Lower leg skin (tissue), 4 donors: Measurements from ENCODE around the gene NVL. TPM values are rescaled to one million over a fixed set of nuclear protein-coding genes. Genes with fewer than 3 reads are reported as not detected.

Source experiments
- DNase-seq, 2 donors: peaks; one replicate each; pipeline ENCODE4 v3.0.0-alpha.2; 2019; ENCODE audit warnings: low spot score in 2 of 2
- H3K4me3 ChIP-seq: fragments of 200-600 bp; sonication (generic); 2 replicates; pipeline ENCODE4 v1.5.1; 2017; ENCODE audit warnings: mild to moderate bottlenecking, low read depth; ENCODE audit not compliant: poor library complexity, severe bottlenecking
- POLR2A ChIP-seq, 2 donors: fragments of 450-650 bp; IDR thresholded peaks; one replicate each; pipeline ENCODE4 v1.6.1; 2016 to 2017; ENCODE audit warnings: antibody characterized with exemption in 2 of 2, mild to moderate bottlenecking in 1 of 2, moderate library complexity in 1 of 2
- WGBS, 2 donors: methylation state at CpG; one replicate each; pipeline ENCODE4 v1.1.5; 2018; 5-methylcytosine and 5-hydroxymethylcytosine counted together
- intact Hi-C: fragments of 100-400 bp; cut with DNase I; formaldehyde crosslinking; loops from one replicate; pipeline ENCODE4 v1.15.0; 2023; ENCODE audit warnings: low total_unique reads
- total RNA-seq, 4 donors: library from RNA; depleted of rRNA; stranded (reverse); fragments of >200 nt; gene quantifications; one replicate each; pipeline ENCODE4 v1.1.0, GENCODE V29; 2016
- TF ChIP-seq, protein P1 (sequence below), 3 donors: fragments of 450-650 bp; IDR thresholded peaks; one replicate each; pipeline ENCODE4 v1.5.1; 2016; ENCODE audit warnings: antibody characterized with exemption in 3 of 3, mild to moderate bottlenecking in 3 of 3, moderate library complexity in 2 of 3

NVL gene
- total RNA-seq, 4 donors from 2014 or later = 24.4 to 43.1 (median 32.1) TPM

DNA sequence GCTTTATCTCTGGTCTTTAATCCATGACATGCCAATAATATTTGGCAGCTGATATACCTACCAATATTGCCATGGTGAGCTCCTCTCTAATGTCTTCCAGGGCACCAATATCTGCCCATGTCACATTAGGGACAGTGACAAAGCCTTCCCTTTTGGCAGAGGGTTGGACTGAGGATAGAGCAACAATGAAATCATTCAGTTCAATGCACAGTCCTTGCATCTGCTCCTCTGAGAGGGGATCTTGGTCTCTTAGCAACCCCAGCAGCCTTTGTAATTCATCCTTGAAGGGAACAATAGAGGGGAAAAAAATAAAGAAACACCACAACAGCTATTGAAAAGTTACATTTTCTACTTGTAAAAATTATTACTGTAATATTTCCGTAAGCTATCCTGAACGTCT, 42.3 kb downstream of the NVL start:
- H3K4me3 ChIP-seq = no peak overlapping the region
- intact Hi-C loops = no loop called here
- WGBS, 2 donors = 78 to 92% methylated on average over 2 of the region's 2 CpGs
- no peak for DNase-seq
- TF ChIP-seq, protein P1, sequence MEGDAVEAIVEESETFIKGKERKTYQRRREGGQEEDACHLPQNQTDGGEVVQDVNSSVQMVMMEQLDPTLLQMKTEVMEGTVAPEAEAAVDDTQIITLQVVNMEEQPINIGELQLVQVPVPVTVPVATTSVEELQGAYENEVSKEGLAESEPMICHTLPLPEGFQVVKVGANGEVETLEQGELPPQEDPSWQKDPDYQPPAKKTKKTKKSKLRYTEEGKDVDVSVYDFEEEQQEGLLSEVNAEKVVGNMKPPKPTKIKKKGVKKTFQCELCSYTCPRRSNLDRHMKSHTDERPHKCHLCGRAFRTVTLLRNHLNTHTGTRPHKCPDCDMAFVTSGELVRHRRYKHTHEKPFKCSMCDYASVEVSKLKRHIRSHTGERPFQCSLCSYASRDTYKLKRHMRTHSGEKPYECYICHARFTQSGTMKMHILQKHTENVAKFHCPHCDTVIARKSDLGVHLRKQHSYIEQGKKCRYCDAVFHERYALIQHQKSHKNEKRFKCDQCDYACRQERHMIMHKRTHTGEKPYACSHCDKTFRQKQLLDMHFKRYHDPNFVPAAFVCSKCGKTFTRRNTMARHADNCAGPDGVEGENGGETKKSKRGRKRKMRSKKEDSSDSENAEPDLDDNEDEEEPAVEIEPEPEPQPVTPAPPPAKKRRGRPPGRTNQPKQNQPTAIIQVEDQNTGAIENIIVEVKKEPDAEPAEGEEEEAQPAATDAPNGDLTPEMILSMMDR (IDR thresholded peaks at IDR 0.05) = no peak
- TF ChIP-seq POLR2A (IDR thresholded peaks at IDR 0.05) = no peak

DNA sequence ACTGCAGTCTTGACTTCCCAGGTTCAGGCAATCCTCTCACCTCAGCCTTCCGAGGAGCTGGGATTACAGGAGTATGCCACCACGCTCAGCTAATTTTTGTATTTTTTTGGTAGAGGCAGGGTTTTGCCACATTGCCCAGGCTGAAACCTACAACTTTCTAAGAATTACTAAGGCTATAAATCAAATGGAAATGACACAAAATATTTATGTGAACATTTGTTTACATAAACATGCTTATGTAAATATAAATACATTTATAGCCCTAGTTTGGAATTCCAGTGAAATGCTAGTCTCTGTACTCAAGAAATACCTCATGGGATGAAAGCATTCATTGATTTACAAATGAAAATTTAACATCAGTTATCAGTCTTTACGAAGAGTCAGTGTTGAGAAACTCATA, 47.8 kb downstream of the NVL start:
- TF ChIP-seq POLR2A (IDR thresholded peaks at IDR 0.05) = no peak
- TF ChIP-seq, protein P1 (IDR thresholded peaks at IDR 0.05) = no peak
- H3K4me3 ChIP-seq = no peak overlapping the region
- DNase-seq = no peak
- 99% methylated on average over 3 of the region's 3 CpGs for WGBS, 2 donors
- intact Hi-C loops = no loop called here

GRCh38 chr1:224276771-224277487, 53.0 kb downstream of the NVL start:
- 89% methylated on average over 3 of the region's 3 CpGs for WGBS, 2 donors
- TF ChIP-seq, protein P1 (IDR thresholded peaks at IDR 0.05) = no peak
- no peak for TF ChIP-seq POLR2A (IDR thresholded peaks at IDR 0.05)
- no peak for DNase-seq
- no peak overlapping the region for H3K4me3 ChIP-seq
- intact Hi-C loops = no loop called here

GRCh38 chr1:224274970-224275626, 54.9 kb downstream of the NVL start:
- no peak overlapping the region for H3K4me3 ChIP-seq
- WGBS, 2 donors = 94 to 96% methylated on average over 6 of the region's 6 CpGs
- intact Hi-C loops = no loop called here
- TF ChIP-seq, protein P1 (IDR thresholded peaks at IDR 0.05) = no peak
- no peak for TF ChIP-seq POLR2A (IDR thresholded peaks at IDR 0.05)
- no peak for DNase-seq

DNA sequence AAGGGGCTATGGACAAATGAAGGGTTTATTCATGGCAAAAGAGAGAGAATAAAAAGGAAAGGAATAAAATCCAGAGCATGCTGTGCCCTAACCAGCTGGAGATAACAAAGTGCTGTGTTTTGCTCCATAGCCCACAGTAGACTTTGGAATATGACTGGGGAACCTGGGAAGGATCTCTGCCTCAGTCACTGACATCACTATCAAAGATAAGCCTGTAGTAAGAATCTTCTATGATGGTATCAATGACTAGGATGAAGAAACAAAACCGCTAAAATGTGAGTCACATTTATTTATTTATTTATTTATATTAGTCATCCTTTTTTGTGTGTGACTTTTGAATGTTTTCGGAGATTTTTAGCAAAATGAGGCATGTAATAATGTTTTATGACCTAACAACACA, 56.3 kb downstream of the NVL start:
- DNase-seq = no peak
- TF ChIP-seq POLR2A (IDR thresholded peaks at IDR 0.05) = no peak
- TF ChIP-seq, protein P1 (IDR thresholded peaks at IDR 0.05) = no peak
- 76 to 80% methylated on average over 2 of the region's 2 CpGs for WGBS, 2 donors
- intact Hi-C loops = no loop called here
- H3K4me3 ChIP-seq = no peak overlapping the region
